Measurements from ENCODE around the gene TNFRSF6B.

Gene TNFRSF6B

GRCh38 chr20:63734946-63735858, 38.8 kb downstream of the TNFRSF6B start:
- peak in 12 of 56 donors; percentile 8 to 61 (median 32) for DNase-seq

DNA sequence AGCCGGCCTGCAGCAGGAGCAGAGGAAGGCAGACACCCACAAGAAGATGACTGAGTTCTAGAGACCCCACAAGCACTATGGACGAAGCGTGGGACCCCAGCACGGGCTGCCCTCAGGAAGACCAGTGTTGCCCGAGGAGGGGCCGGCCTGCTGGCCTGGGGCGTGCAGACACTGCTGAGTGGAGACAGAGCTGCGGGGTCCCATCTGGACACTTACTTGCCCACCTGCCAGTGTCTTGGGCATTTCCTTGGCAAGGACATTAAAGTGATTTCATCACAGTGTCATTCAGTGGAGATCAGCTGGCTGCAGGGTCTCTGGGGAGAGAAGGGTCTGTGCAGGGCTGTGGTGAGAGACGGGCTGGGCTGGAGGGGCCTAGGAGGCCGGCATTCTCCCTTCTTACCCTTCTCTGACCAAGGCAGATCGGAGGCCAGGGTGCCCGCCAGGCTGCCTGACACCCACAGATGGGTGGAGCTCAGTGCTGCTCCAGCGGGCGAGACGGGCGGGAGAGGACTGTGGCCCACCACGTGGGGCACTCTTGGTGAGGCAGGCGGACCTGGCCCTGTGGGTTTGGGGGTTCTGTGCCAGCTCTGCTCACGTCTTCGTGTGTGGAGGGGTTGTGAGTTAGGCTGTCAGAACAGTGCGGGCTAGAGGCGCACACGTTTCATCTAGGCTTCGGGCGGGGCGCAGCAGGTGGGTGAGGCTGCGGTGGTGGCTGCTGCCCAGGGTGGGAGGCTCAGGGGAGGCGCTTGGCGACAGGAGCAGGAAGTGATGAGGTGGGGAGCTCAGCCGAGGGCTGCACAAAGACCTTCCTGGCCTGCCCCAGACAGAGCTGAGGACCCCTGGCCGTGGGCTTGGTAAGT, 39.6 kb downstream of the TNFRSF6B start, which contains the start of gene LIME1:
Gene LIME1, plus strand, starts transcription at position 806 of the 860 bp plus-strand sequence. CDS start 886 bp downstream, outside the sequence.
- DNase-seq, result no peak

DNA sequence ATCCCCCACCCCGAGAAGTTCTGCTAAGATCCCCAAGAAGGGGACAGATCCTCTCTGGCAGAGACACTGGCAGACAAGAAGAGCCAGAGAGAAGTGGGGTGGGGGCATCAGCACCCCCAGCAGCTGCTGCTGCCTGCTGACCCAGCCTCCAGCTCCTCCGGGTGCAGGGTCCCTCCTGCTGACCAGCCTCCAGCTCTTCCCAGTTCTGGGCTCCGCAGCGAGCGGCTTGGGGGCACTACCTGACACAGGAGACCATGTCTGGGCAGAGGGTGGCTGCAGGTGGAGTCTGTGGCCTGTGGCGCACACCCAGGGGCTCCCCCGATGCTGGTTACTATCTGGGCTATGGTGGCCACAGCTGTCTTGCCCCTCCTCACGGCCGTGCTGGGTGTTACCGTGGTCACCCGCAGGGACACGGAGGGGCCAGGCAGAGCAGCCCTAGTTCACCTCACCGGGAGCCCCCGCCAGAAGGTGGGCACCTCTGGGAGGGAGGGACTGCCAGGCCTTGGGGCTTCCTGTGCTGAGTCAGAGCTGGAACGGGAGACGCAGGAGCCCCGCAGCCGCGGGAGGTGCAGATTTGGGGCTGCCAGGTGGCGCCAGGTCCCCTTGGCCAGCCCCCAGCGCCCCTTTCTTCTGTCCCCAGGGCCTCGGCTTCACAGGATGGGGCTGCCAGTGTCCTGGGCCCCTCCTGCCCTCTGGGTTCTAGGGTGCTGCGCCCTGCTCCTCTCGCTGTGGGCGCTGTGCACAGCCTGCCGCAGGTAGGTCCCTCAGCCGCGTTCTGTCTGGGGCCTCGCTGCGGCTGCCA, 40.6 kb downstream of the TNFRSF6B start:
- no peak for DNase-seq

DNA sequence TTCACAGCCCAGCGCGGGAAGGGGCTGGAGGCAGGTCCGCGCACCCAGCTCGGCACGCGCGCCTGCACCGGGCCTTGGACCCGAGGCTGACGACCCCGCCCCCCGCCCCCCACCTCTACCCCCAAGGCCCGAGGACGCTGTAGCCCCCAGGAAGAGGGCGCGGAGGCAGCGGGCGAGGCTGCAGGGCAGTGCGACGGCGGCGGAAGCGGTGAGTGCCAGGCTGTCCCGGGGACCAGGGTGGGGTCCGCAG, 41.2 kb downstream of the TNFRSF6B start:
- no peak for DNase-seq

DNA sequence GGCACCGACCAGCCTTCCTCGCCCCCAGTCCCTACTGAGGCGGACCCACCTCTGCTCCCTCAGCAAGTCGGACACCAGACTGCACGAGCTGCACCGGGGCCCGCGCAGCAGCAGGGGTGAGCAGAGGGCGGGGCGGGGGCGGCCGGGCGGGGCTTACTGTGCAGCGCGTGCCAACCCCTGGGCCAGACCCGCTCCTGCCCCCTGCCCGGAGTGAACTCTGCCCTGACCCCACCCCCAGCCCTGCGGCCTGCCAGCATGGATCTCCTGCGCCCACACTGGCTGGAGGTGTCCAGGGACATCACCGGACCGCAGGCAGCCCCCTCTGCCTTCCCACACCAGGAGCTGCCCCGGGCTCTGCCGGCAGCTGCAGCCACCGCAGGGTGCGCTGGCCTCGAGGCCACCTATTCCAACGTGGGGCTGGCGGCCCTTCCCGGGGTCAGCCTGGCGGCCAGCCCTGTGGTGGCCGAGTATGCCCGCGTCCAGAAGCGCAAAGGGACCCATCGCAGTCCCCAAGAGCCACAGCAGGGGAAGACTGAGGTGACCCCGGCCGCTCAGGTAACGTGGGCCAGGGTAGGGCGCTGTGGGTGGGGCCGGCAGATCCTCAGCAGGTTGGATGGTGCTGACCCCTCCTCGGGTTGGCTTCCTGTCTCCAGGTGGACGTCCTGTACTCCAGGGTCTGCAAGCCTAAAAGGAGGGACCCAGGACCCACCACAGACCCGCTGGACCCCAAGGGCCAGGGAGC, 41.7 kb downstream of the TNFRSF6B start:
- DNase-seq, result no peak

- peak in 12 of 56 donors; percentile 28 to 59 (median 42) for DNase-seq
These were observed 42.3 kb downstream of the TNFRSF6B start for GRCh38 chr20:63738687-63739129.

DNA sequence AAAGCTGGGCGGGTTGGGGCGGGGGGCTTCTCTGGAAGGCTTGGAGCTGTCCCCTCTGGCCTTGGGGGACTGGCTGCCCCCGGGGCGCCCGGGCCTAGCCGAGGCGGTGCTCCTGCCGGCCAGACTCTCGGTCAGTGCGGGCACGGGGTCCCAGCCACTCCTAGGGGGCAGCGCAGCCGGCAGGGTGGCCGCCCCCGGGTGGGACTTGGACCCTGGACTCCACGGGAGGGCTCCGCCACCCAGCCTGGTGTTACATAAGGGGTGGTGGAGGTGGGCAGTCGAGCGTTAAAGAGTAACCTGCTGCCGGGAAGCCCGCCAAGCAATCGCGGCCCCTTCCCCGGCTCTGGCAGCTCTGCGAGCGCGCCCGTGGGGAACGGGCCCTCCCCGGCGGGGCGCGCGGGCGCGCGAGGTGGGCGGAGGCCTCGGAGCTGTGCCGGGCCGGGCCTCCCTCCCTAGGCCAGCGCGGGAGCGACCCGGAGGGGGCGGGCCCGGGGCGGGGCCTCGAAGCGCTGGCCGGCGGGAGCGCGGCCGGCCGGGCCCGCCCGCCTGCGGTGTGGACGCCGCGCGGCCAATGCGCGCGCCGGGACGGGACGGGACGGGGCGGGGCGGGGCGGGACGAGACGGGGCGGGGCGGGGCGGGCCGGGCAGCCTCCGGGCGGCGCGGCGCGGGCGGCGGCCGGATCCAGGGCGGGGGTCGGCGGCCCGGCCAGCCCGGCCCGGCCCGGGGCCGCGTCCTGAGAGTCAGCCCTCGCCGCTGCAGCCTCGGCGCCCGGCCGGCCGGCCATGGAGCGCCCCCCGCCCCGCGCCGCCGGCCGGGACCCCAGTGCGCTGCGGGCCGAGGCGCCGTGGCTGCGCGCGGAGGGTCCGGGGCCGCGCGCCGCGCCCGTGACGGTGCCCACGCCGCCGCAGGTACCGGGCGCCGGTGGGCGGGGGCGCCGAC, 42.9 kb downstream of the TNFRSF6B start, which contains the start of gene SLC2A4RG:
Gene SLC2A4RG, plus strand, starts transcription at position 647 of the 940 bp plus-strand sequence. Its CDS starts 137 bp downstream, at position 784.
- peak in 39 of 56 donors; percentile 18 to 86 (median 56) for DNase-seq

- DNase-seq, result peak in 8 of 56 donors; percentile 17 to 61 (median 37)
These were observed 43.7 kb downstream of the TNFRSF6B start for GRCh38 chr20:63740070-63740626.

DNA sequence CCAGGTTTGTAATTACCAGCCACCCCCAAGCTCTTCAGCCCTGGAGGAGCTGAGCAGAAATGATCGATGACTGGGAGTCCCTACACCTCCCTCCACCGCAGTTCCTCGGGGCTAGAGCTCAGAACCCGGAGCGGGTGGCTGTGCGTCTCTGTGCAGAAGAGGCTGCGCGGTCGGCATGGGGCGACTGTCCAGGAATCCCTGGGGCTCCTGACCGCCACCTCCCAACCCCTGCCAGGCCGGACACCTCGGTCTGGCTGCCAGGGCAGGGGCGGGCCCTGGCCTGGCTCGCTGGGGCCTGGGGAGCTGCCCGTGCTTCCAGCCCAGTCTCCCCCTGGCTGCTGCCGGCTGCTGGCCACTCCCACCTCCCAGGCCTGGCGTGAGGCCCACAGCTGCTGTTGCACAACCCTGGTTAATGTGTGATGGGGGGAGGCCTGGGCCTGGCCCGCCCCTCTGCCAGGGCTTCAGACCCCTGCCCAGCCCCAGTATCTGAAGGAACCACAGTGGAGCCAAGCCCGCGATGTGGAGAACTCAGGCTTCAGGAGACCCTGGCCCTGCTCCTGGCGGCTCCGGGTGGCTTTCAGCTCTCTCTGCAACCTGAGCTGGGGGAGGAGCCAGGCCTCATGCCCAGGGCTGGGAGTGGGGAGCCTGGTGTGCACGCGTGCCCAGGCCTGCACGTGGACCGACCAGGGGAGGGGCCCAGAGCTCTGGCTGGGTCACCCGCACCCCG, 44.3 kb downstream of the TNFRSF6B start:
- peak in 51 of 56 donors; percentile 26 to 89 (median 65) for DNase-seq

- DNase-seq, result no peak
These were observed 44.9 kb downstream of the TNFRSF6B start for GRCh38 chr20:63741354-63741675.

- DNase-seq, result no peak
These were observed 45.4 kb downstream of the TNFRSF6B start for GRCh38 chr20:63741676-63742380.

DNA sequence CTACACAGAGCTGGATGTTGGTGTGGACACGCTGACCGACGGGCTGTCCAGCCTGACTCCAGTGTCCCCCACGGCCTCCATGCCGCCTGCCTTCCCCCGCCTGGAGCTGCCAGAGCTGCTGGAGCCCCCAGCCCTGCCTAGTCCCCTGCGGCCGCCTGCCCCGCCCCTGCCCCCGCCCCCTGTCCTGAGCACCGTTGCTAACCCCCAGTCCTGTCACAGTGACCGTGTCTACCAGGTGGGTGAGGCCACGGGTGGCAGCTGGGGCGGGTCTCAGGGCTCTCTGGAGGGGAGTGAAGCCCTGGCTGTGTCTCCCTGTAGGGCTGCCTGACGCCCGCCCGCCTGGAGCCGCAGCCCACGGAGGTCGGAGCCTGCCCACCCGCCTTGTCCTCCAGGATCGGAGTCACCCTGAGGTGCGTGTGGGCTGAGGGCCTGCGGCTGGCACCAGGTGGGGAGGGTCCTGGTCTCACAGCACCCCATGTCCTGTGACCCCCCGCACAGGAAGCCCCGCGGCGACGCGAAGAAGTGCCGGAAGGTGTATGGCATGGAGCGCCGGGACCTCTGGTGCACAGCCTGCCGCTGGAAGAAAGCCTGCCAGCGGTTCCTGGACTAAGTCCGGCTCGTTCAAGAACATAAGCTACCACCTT, 46.1 kb downstream of the TNFRSF6B start:
- DNase-seq, result no peak

DNA sequence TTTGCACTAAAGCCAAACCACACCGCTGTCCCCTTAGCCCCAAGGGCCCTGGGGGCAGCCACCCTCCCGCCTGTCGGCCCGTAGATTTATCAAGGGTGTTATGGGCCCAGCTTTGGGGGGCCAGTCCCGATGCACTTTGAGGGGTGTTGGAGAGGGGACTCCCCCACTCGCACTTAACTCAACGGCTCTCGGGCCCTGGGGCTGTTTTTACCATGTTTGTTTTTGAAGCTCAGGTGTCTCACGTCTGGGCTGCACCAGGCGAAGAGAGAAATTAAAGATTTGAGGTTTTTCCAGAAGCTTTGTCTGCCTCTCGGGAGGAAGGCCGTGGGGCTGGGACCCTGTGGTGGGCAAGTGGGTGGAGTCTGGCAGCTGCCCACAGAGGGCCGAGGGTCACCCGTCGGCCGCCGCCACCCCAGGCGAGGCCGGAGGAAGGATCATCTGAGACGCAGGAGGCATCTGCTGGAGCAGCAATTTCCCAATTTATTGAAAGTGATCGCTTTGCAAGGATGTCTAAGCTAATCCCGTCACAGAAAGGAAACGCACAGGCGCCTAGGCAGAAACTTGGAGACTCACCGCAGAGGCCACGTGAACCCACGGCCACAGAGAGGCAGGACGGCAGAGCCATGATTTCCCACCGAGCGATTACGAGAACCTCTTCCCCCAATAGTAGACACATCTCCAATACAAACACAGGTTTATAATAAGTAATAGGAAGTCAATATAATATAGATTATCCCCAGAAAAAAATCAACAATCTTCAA, 46.9 kb downstream of the TNFRSF6B start:
- DNase-seq, result no peak

DNA sequence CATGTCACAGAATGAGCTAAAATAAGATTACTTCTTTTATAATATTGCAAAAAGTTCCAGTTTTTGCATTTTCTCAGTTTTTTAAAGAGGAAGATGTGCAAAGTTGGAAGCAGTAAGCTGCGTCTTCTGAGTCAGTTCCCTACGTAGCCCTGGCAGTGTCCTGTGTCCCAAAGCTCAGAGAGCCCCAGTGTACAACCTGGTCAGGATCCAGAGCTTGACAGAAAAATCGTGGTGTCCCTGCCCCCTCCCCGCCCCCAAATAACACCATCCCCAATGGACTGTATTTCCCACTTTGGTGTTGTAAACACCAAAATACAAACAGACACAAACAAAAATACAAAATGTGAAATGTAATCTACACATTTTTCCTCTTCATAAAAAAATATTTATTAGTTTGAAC, 47.7 kb downstream of the TNFRSF6B start:
- no peak for DNase-seq

GRCh38 chr20:63744574-63745423, 48.3 kb downstream of the TNFRSF6B start:
- DNase-seq, result no peak
